Activated CD4-positive, alpha-beta memory T cell treated with anti-CD3 and anti-CD28 coated beads, Interleukin-2, amount 10 ng/mL, durations not matched to agents 7 days and 5 days (primary cell): ENCODE results near the gene WDR70. TPM values are rescaled to one million over a fixed set of nuclear protein-coding genes. Genes with fewer than 3 reads are reported as not detected.
"Not testable (repeated sequence)": the region's sequence is repeated elsewhere in the genome, so short reads cannot be mapped to it uniquely, and the experiment has no call there.

Experiments
- CTCF ChIA-PET: fragments of 350-600 bp; sonication (Branson Sonifier 250); formaldehyde crosslinking; loops from one replicate; lab custom pipeline; 2021; ENCODE audit warnings: antibody characterized with exemption, inconsistent platforms; lab: Charles Lee
- POLR2A ChIA-PET: fragments of 350-600 bp; sonication (Branson Sonifier 250); formaldehyde crosslinking; loops from one replicate; lab custom pipeline; 2021; ENCODE audit warnings: antibody characterized with exemption; lab: Charles Lee
- DNase-seq: peaks from one replicate; pipeline ENCODE4 v3.0.0-alpha.2; 2020
- H3K27ac Mint-ChIP-seq: one replicate; pipeline ENCODE4 v1.8.0; 2021; ENCODE audit warnings: mild to moderate bottlenecking, mixed read lengths
- H3K27me3 Mint-ChIP-seq: one replicate; pipeline ENCODE4 v1.8.0; 2021; ENCODE audit warnings: mixed read lengths
- H3K36me3 Mint-ChIP-seq: one replicate; pipeline ENCODE4 v1.8.0; 2021; ENCODE audit warnings: low read depth, mixed read lengths
- H3K4me1 Mint-ChIP-seq: one replicate; pipeline ENCODE4 v1.8.0; 2021; ENCODE audit warnings: mixed read lengths
- H3K4me3 Mint-ChIP-seq: one replicate; pipeline ENCODE4 v1.8.0; 2021; ENCODE audit warnings: mild to moderate bottlenecking, mixed read lengths
- H3K9me3 Mint-ChIP-seq: one replicate; pipeline ENCODE4 v1.8.0; 2021; ENCODE audit warnings: mixed read lengths
- total RNA-seq, 2 experiments: library from RNA; stranded (reverse); gene quantifications; one replicate each; pipeline ENCODE4 v1.2.3, GENCODE V29; 2021

The WDR70 gene
- total RNA-seq, 2 experiments from 2014 or later = 25.7 to 26.9 TPM

DNA sequence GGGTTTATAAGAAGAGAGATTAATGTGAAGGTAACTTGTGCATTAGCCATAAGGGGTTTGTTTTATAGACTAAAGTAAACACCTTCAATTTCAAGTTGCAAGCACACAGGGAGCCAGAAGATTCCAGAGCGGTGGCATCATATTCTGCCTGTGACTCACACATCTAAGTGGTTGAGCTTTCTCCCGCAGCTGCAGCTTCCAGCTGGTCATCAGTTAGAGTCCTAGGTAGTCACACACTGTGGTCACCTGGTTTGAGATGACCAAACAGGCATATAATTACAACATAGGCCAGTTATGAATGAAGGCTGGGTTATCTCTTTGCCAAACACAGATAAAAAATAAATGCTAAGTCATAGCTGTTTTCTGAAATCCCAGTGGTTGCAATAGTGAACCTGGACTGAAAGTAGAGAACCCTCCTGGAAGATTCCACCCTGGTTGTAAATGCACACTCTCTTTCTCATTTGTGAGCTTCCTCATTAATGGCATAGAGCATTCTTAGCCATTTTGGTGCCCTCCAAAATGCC, 289.5 kb downstream of the WDR70 start:
- Mint-ChIP-seq H3K4me1 (peaks cover 14% of the 10 kb centered on the region), H3K9me3 (no peaks in the 10 kb centered on the region), H3K27me3 (no peaks in the 10 kb centered on the region), H3K4me3 (no peak overlapping the region), H3K36me3 (no peaks in the 10 kb centered on the region), H3K27ac (no peak overlapping the region)
- CTCF ChIA-PET = no interaction called here
- POLR2A ChIA-PET = no interaction called here
- no peak for DNase-seq

DNA sequence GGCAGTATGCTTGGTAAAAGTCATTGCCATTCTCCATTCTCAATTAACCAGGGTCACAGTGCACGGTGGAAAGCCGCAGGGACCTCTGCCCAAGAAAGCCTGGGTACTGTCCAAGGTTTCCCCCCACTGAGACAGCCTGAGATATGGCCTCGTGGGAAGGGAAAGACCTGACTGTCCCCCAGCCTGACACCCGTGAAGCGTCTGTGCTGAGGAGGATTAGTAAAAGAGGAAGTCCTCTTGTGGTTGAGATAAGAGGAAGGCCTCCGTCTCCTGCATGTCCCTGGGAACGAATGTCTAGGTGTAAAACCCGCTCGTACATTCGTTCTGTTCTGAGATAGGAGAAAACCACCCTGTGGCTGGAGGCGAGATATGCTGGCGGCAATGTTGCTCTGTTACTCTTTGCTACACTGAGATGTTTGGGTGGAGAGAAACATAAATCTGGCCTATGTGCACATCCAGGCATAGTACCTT, 293.0 kb downstream of the WDR70 start:
- DNase-seq = peak; percentile 18
- H3K4me1 Mint-ChIP-seq = peaks cover 14% of the 10 kb centered on the region
- POLR2A ChIA-PET, H3K36me3 Mint-ChIP-seq, H3K9me3 Mint-ChIP-seq, H3K27ac Mint-ChIP-seq, CTCF ChIA-PET, H3K4me3 Mint-ChIP-seq, H3K27me3 Mint-ChIP-seq: not testable (repeated sequence)

DNA sequence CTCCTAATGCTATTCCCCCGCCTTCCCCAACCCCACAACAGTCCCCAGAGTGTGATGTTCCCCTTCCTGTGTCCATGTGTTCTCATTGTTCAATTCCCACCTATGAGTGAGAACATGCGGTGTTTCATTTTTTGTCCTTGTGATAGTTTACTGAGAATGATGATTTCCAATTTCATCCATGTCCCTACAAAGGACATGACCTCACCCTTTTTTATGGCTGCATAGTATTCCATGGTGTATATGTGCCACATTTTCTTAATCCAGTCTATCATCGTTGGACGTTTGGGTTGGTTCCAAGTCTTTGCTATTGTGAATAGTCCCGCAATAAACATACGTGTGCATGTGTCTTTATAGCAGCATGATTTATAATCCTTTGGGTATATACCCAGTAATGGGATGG, 295.2 kb downstream of the WDR70 start:
- CTCF ChIA-PET, H3K27ac Mint-ChIP-seq, H3K36me3 Mint-ChIP-seq, DNase-seq, H3K4me3 Mint-ChIP-seq, POLR2A ChIA-PET, H3K9me3 Mint-ChIP-seq, H3K27me3 Mint-ChIP-seq: not testable (repeated sequence)
- peaks cover 14% of the 10 kb centered on the region for H3K4me1 Mint-ChIP-seq

DNA sequence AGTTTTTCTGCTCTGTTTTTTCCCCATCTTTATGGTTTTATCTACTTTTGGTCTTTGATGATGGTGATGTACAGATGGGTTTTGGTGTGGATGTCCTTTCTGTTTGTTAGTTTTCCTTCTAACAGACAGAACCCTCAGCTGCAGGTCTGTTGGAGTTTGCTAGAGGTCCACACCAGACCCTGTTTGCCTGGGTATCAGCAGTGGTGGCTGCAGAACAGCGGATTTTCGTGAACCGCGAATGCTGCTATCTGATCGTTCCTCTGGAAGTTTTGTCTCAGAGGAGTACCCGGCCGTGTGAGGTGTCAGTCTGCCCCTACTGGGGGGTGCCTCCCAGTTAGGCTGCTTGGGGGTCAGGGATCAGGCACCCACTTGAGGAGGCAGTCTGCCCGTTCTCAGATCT, 300.2 kb downstream of the WDR70 start:
- H3K4me3 Mint-ChIP-seq = not testable (repeated sequence)

DNA sequence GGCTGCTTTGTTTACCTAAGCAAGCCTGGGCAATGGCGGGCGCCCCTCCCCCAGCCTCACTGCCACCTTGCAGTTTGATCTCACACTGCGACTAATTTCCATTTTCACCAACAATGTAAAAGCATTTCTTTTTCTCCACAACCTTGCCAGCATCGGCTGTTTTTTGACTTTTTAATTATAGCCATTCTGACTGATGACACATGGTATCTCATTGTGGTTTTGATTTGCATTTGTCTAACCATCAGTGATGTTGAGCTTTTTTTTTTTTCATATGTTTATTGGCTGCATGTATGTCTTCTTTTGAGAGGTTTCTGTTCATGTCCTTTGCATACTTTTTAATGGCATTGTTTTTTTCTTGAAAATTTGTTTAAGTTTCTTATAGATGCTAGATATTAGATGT, 300.8 kb downstream of the WDR70 start:
- H3K27ac Mint-ChIP-seq, CTCF ChIA-PET, H3K4me1 Mint-ChIP-seq, H3K27me3 Mint-ChIP-seq, H3K4me3 Mint-ChIP-seq, POLR2A ChIA-PET, DNase-seq: not testable (repeated sequence)
- peaks cover 32% of the 10 kb centered on the region for H3K36me3 Mint-ChIP-seq
- peaks cover 23% of the 10 kb centered on the region for H3K9me3 Mint-ChIP-seq

More for the DNA sequence above, 300.2 kb downstream of the WDR70 start:
- H3K27me3 Mint-ChIP-seq, H3K27ac Mint-ChIP-seq, DNase-seq, POLR2A ChIA-PET, H3K4me1 Mint-ChIP-seq, CTCF ChIA-PET: not testable (repeated sequence)
- Mint-ChIP-seq H3K9me3 (peaks cover 23% of the 10 kb centered on the region), H3K36me3 (peaks cover 28% of the 10 kb centered on the region)

DNA sequence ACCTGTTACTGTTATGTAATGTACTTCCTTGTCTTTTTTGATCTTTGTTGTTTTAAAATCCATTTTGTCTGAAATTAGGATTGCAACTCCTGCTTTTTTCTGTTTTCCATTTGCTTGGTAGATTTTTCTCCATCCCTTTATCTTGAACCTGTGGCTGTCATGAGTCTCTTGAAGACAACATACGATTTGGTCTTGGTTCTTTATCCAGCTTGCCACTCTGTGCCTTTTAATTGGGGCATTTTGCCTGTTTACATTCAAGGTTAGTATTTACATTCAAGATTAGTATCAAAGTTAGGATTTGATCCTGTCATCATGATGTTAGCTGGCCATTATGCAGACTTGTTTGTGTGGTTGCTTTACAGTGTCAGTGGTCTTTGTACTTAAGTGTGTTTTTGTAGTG, 304.0 kb downstream of the WDR70 start:
- peaks cover 32% of the 10 kb centered on the region for H3K36me3 Mint-ChIP-seq
- H3K4me1 Mint-ChIP-seq = no peaks in the 10 kb centered on the region
- ChIA-PET POLR2A (no interaction called here), CTCF (no interaction called here)
- H3K9me3 Mint-ChIP-seq = peaks cover 21% of the 10 kb centered on the region
- H3K27me3 Mint-ChIP-seq = no peaks in the 10 kb centered on the region
- no peak for DNase-seq
- no peak overlapping the region for H3K4me3 Mint-ChIP-seq
- no peak overlapping the region for H3K27ac Mint-ChIP-seq

DNA sequence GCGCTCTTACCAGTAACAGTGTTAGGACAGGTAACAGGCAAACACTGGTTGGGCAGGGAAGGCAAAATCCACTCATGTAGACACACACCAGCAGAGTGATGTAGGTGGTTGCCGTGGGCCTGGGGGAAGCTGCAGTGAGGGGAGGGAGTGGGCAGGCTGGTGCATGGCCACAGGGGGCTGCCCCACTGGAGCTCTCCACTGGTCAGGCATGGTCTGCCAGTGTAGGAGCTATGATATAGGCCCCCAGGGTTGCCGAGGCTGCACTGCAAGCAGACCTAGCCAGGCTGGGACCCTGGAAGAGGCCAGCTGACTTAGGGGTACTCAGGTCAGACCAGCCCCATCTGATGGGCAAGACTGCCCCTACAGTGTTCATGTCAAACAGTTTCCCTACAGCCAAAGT, 306.1 kb downstream of the WDR70 start:
- H3K27me3 Mint-ChIP-seq = no peaks in the 10 kb centered on the region
- no peaks in the 10 kb centered on the region for H3K4me1 Mint-ChIP-seq
- POLR2A ChIA-PET = no interaction called here
- no peak for DNase-seq
- peaks cover 28% of the 10 kb centered on the region for H3K36me3 Mint-ChIP-seq
- H3K4me3 Mint-ChIP-seq = no peak overlapping the region
- H3K9me3 Mint-ChIP-seq = peaks cover 16% of the 10 kb centered on the region
- no peak overlapping the region for H3K27ac Mint-ChIP-seq
- CTCF ChIA-PET = no interaction called here

DNA sequence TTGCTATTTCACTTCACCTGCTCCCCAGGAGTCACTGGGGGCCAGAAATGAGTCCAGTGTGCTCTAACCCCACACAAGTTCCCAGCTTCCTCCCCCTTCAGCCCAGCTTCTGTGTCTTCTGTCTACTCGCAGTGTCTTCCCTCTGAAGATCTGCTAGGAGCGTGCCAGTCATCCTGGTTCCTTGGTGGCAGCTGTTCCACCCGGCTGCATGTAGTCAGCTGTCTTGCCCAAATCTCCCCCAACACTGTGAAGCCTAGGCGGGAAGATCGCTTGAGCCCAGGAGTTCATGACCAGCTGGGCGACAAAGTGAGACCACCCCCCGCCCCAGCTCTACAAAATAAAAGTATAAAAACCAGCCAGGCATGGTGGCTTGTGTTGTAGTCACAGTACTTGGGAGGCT, 306.7 kb downstream of the WDR70 start:
- CTCF ChIA-PET = no interaction called here
- Mint-ChIP-seq H3K27ac (no peak overlapping the region), H3K36me3 (peaks cover 28% of the 10 kb centered on the region), H3K9me3 (peaks cover 16% of the 10 kb centered on the region), H3K27me3 (no peaks in the 10 kb centered on the region), H3K4me3 (no peak overlapping the region), H3K4me1 (no peaks in the 10 kb centered on the region)
- DNase-seq = no peak
- POLR2A ChIA-PET = no interaction called here

DNA sequence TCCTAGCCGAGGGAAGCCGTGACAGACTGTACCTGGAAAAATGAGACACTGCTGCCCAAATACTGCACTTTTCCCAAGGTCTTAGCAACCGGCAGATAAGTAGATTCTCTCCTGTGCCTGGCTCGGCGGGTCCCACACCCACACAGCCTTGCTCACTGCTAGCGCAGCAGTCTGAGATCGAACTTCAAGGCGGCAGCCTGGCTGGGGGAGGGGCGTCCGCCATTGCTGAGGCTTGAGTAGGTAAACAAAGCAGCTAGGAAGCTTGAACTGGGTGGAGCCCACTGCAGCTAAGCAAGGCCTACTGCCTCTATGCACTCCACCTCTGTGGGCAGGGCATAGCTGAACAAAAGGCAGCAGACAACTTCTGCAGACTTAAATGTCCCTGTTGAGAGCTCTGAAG, 309.8 kb downstream of the WDR70 start:
- H3K4me1 Mint-ChIP-seq, DNase-seq, H3K4me3 Mint-ChIP-seq, H3K36me3 Mint-ChIP-seq, H3K9me3 Mint-ChIP-seq, H3K27ac Mint-ChIP-seq, H3K27me3 Mint-ChIP-seq, CTCF ChIA-PET, POLR2A ChIA-PET: not testable (repeated sequence)

DNA sequence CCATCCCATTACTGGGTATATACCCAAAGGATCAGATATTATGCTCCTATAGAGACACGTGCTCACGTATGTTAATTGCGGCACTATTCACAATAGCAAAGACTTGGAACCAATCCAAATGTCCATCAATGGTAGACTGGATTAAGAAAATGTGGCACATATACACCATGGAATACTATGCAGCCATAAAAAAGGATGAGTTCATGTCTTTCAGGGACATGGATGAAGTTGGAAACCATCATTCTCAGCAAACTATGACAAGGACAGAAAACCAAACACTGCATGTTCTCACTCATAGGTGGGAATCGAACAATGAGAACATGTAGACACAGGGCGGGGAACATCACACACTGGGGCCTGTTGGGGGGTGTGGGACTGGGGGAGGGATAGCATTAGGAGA, 315.2 kb downstream of the WDR70 start:
- H3K4me3 Mint-ChIP-seq, H3K4me1 Mint-ChIP-seq, H3K9me3 Mint-ChIP-seq, POLR2A ChIA-PET, DNase-seq, H3K27ac Mint-ChIP-seq, H3K36me3 Mint-ChIP-seq, H3K27me3 Mint-ChIP-seq, CTCF ChIA-PET: not testable (repeated sequence)

DNA sequence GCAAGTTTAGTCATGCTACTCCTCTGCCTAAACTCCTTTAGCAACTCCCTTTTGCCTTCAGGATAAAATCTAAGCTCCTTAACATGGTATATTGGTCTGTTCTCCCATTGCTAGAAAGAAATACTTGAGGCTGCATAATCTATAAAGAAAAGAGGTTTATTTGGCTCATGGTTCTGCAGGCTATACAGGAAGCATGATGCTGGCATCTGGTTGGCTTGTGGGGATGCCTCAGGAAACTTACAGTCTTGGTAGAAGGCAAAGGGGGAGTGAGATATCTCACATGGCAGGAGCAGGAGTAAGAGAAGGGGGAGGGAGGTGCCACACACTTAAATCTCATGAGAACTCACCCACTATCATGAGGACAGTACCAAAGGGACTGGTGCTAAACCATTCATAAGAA, 315.7 kb downstream of the WDR70 start:
- no peak for DNase-seq
- H3K4me1 Mint-ChIP-seq = no peaks in the 10 kb centered on the region
- no peak overlapping the region for H3K4me3 Mint-ChIP-seq
- H3K27me3 Mint-ChIP-seq = no peaks in the 10 kb centered on the region
- CTCF ChIA-PET = no interaction called here
- POLR2A ChIA-PET = no interaction called here
- peaks cover 8% of the 10 kb centered on the region for H3K9me3 Mint-ChIP-seq
- peaks cover 5% of the 10 kb centered on the region for H3K36me3 Mint-ChIP-seq
- no peak overlapping the region for H3K27ac Mint-ChIP-seq

DNA sequence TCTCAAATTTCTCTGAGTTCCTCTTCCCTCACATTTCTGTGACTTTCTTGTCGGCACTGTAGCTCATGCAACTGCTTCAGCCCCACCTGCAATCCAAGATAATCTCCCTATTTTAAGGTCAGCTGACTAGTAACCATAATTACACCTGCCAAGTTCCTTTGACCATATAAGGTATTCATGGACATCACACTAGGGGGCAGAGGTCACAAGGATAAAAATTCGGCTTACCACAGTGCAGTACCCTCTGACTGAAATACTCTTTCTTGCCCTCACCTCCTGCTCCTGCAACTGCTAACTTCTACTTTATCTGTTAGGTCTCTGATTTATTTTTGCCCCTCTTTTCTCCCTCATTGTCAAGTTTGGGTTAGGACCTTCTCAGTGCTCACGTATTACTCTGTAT, 316.5 kb downstream of the WDR70 start:
- Mint-ChIP-seq H3K27me3 (no peaks in the 10 kb centered on the region), H3K9me3 (peaks cover 7% of the 10 kb centered on the region), H3K4me1 (no peaks in the 10 kb centered on the region), H3K36me3 (peaks cover 5% of the 10 kb centered on the region), H3K27ac (no peak overlapping the region), H3K4me3 (no peak overlapping the region)
- no peak for DNase-seq
- CTCF ChIA-PET = no interaction called here
- POLR2A ChIA-PET = no interaction called here

DNA sequence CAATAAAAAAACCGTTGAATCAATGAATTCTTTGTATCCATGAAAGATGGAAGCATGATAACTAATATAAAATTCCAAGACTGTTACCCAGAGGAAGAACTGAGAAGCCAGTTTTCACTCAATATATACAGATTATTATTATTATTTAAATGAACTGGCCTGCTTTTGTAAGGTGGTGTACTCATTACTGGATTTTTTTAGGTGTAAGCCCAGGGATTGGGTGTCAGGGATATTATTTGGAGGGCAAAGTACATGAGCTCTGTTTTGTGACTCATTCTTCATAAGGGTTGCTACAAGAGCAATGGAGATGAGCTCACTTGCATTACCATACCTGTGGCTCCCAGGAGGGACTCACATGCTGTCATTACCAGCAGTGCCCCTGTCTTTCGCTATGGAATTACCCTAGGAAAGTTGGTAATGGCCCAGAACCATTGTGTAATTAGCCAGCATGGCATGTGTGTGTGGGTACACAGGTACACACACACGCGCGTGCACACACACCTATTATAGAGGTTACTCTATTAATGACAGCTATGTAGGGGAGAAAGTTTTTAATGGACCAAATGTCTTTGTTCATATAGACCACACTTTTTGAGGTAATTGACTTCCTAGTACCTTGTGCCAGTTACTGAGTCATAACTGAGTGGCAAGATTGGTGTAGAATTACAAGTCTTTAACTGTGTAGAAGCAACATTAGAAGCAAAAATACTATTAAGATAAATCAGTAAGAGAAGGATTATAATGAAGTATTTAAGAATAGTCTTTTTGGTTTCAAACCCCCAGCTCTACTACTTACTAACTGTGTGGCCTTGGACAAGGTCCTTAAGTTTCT, 317.3 kb downstream of the WDR70 start:
- no peak overlapping the region for H3K27ac Mint-ChIP-seq
- no peaks in the 10 kb centered on the region for H3K27me3 Mint-ChIP-seq
- no peak for DNase-seq
- H3K4me1 Mint-ChIP-seq = no peaks in the 10 kb centered on the region
- CTCF ChIA-PET = no interaction called here
- H3K9me3 Mint-ChIP-seq = peaks cover 6% of the 10 kb centered on the region
- H3K36me3 Mint-ChIP-seq = peaks cover 5% of the 10 kb centered on the region
- POLR2A ChIA-PET = no interaction called here
- no peak overlapping the region for H3K4me3 Mint-ChIP-seq

DNA sequence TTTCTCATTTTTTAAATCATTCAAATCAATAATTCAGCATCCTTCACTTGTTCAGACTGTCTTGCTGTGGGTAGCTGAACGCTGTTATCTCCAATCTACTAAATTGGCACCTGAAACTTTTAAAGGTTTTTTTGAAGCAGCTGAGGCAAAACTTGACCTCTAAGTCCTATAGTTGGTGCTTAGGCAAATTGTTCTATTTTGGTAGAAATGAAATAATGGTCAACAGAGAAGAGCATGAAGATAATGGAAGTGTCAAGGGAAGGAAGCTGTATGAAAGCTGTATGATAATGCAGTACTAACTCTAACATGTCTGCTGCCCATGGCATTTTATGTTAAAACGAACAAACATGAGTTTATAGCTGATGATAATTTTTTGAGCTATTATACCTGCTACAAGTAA, 322.8 kb downstream of the WDR70 start:
- POLR2A ChIA-PET = no interaction called here
- Mint-ChIP-seq H3K4me3 (no peak overlapping the region), H3K36me3 (peaks cover 10% of the 10 kb centered on the region), H3K27ac (no peak overlapping the region), H3K9me3 (no peaks in the 10 kb centered on the region), H3K4me1 (no peaks in the 10 kb centered on the region), H3K27me3 (no peaks in the 10 kb centered on the region)
- CTCF ChIA-PET = interaction anchor here (0.7 to 1.4 kb wide), 2 partner anchors 35 to 451 kb away, joined by 3 to 4 read pairs; no protein-coding TSS in a partner anchor
- DNase-seq = no peak
